NCI-H526 (cell line): Measurements from ENCODE around the gene SSX3.
"Not testable (repeated sequence)": the region's sequence is repeated elsewhere in the genome, so short reads cannot be mapped to it uniquely, and the experiment has no call there.

ENCODE experiments used
- DNase-seq, 2 experiments: peaks; one replicate each; lab custom pipeline; 2025; lab: John Stamatoyannopoulos, UW

Gene SSX3, protein sequence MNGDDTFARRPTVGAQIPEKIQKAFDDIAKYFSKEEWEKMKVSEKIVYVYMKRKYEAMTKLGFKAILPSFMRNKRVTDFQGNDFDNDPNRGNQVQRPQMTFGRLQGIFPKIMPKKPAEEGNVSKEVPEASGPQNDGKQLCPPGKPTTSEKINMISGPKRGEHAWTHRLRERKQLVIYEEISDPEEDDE

DNA sequence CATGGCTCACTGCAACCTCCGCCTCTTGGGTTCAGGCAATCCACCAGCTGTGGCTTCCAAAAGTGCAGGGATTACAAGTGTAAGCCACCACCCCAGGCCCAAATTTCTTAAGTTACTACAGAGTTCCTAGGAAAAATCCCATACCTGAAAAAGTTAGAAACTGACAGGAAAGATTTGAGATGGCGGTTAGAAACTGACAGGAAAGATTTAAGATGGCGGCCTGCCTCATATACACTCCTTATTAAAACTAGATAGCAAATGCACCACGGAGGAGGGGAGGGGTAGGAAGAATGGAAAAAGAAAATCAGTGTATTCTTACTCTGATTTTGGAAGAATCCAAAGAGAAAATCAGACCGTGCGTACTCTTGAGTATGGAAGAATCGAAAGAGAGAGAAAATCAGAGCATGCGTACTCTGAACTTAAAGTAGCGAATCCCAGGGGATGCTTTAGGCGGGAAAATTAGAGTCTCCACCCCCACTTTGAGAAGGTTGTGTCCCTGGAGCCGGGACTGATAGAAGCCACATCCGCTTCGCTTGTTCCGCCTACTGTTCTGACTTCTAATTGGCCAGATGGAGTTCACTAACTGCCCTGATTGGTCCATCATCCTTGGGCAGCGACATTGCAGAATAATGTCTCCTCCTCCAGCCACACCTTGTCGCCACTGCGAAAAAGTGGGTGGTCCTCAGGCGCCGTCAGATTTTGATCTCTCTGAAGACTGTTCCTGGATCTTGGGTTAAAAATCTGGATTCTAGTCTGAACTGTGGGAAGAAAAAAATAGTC lies at the start of gene SSX3:
TSS of gene SSX3 (minus strand) at position 389 of the 780 bp plus-strand sequence. CDS start 1,454 bp downstream, outside the sequence.
- not testable (repeated sequence) for DNase-seq

DNA sequence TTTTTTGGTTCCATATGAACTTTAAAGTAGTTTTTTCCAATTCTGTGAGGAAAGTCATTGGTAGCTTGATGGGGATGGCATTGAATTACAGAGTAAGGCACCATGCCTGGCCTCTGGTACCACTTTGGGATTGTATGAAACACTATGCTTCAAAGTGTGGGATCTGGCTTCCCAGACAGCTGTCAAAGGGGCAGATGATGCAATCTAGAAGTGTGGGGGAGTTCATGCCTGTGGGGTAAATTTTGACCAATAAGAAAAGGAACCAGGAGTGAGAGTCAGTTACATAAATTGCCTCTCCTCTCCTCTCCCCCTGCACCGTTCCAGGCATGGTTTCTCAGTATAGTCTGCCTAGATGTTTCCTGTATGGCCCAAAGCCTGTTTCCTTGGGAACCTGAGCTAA lies 41.3 kb upstream of the SSX3 start:
- not testable (repeated sequence) for DNase-seq

DNA sequence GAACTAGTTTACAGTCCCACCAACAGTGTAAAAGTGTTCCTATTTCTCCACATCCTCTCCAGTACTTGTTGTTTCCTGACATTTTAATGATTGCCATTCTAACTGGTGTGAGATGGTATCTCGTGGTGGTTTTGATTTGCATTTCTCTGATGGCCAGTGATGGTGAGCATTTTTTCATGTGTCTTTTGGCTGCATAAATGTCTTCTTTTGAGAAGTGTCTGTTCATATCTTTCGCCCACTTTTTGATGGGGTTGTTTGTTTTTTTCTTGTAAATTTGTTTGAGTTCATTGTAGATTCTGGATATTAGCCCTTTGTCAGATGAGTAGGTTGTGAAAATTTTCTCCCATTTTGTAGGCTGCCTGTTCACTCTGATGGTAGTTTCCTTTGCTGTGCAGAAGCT lies 40.4 kb upstream of the SSX3 start:
- not testable (repeated sequence) for DNase-seq

GRCh38 chrX:48383239-48383638 lies 26.7 kb upstream of the SSX3 start, which contains the start of gene SSX4:
Gene SSX4 (plus strand): TSS chrX:48383539. CDS start chrX:48384054, 515 bp downstream.
- DNase-seq: not testable (repeated sequence)

DNA sequence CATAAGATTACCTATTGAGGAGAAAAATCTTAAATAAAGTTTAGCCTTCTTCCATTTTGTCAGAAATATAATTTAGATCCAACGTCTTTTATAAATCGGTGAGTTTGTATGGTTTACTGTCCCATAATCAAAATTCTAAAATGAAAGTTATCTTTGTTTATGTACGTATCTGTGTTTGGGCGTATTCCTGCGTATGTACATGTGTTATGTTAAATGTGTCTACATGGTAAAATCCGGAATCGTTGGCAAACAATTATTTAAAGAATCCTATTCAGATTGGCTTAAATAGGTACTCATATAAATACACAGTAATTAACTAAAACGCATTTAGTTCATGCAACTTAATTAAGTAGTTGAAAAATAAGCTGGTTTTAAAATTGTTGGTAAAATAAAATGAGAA lies 13.9 kb upstream of the SSX3 start:
- not testable (repeated sequence) for DNase-seq

DNA sequence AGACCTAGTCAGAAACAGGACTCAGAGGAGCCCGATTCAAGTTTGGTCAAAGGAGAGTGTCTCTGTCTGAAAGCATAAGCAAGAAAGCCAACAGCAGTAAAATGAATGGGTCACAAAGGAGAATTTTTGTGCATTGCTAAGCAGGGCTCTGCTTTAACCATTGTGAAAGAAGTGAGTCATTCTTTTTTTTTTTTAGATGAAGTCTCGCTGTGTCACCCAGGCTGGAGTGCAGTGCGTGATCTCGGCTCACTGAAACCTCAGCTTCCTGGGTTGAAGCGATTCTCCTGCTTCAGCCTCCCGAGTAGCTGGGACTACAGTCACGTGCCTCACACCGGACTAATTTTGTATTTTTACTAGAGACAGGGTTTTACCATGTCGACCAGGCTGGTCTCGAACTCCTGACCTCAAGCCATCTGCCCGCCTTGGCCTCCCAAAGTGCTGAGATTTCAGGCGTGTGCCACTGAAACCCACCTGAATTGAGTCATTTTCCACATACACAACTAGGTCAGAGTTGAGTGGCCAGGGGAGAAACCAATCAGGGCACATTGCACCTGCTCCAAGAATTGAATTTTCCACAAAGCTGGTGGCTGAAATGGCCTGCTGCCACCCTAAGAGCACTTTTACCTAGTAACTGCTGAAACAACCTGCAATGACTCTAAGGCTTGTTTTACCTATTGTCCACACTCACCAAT lies 11.4 kb upstream of the SSX3 start:
- not testable (repeated sequence) for DNase-seq

GRCh38 chrX:48359281-48359680 lies 2.8 kb upstream of the SSX3 start:
- not testable (repeated sequence) for DNase-seq

DNA sequence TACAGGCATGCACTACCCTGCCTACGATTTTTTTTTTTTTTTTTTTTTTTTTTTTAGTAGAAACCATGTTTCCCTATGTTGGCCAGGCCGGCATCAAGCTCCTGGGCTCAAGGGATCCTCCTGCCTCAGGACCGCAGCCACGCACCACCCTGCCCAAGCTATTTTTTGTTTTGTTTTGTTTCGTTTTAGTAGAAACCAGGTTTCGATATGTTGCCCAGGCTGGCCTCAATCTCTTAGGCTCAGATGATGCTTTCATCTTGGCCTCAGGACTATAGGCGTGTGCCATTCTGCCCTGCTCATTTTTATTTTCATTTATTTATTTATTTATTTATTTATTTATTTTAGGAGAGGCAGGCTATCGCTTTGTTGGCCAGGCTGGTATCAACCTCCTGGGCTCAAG lies 1.2 kb upstream of the SSX3 start:
- DNase-seq: no peak

DNA sequence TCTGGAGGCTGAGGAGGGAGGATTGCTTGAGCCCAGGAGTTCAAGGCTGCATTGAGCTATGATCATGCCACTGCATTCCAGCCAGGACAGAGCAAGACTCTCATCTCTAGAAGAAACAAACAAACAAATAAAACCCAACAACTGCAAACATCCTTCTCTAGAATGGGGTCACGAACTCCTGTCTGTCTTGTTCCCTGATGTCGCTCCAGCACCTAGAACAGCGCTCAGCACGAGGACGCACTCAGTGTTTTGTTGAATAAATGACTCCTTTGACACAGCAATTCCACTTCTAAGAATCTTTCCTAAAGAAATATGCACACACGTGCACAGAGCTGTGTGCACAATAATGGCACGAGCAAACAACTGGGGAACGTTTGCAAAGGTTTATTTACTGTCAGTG lies 10.4 kb downstream of the SSX3 start:
- not testable (repeated sequence) for DNase-seq

GRCh38 chrX:48313996-48314395 lies 42.5 kb downstream of the SSX3 start:
- not testable (repeated sequence) for DNase-seq

- DNase-seq: no peak
Observed at GRCh38 chrX:48306175-48306574, 50.3 kb downstream of the SSX3 start.
